Fibroblast of lung (primary cell): Measurements from ENCODE around the gene HBG1. TPM values are rescaled to one million over a fixed set of nuclear protein-coding genes. Genes with fewer than 3 reads are reported as not detected.
A peak's percentile ranks its signal among the peaks of the same experiment; 100 is the strongest.

Source experiments
- DNase-seq, 2 donors: peaks; one replicate each; pipeline versions ENCODE4 v3.0.0 to v3.0.0-alpha.2; 2010; ENCODE audit warnings: low read depth in 2 of 2
- H2AFZ ChIP-seq: 2 replicates; pipeline ENCODE4 v1.5.1; 2012; ENCODE audit warnings: low read length, control low read depth, inconsistent platforms
- H3K27ac ChIP-seq: 2 replicates; pipeline ENCODE4 v1.5.1; 2011; ENCODE audit warnings: low read length, control low read depth; ENCODE audit not compliant: insufficient read depth
- H3K27me3 ChIP-seq: 2 replicates; pipeline ENCODE4 v1.5.1; 2011; ENCODE audit warnings: mild to moderate bottlenecking, low read length; ENCODE audit not compliant: control insufficient read depth, insufficient read depth
- H3K36me3 ChIP-seq: 2 replicates; pipeline ENCODE4 v1.5.1; 2011; ENCODE audit warnings: low read length; ENCODE audit not compliant: control insufficient read depth, insufficient read depth
- H3K4me1 ChIP-seq: 2 replicates; pipeline ENCODE4 v1.5.1; 2011; ENCODE audit warnings: low read length; ENCODE audit not compliant: control insufficient read depth, insufficient read depth; ENCODE audit errors: extremely low read depth
- H3K4me2 ChIP-seq: 2 replicates; pipeline ENCODE4 v1.5.1; 2011; ENCODE audit warnings: low read length, control low read depth; ENCODE audit not compliant: insufficient read depth; ENCODE audit errors: extremely low read depth
- H3K4me3 ChIP-seq, 4 experiments: fragments of 200-600 bp in 1 of 4; sonication (generic) in 1 of 4; replicated peaks in 1 of 4; 2 replicates each; pipeline ENCODE4 v1.5.1; 2011 to 2016; ENCODE audit warnings: low read length in 4 of 4, low read depth in 3 of 4, mild to moderate bottlenecking in 3 of 4, control low read depth in 2 of 4, inconsistent platforms in 1 of 4, mixed read lengths in 1 of 4; ENCODE audit not compliant: insufficient read depth in 1 of 4; ENCODE audit errors: control extremely low read depth in 1 of 4
- H3K79me2 ChIP-seq: 2 replicates; pipeline ENCODE4 v1.5.1; 2012; ENCODE audit warnings: mild to moderate bottlenecking, low read length, inconsistent platforms; ENCODE audit not compliant: control insufficient read depth, insufficient read depth
- H3K9ac ChIP-seq: 2 replicates; pipeline ENCODE4 v1.5.1; 2011; ENCODE audit warnings: mild to moderate bottlenecking, low read length, control low read depth; ENCODE audit not compliant: insufficient read depth
- H3K9me3 ChIP-seq: 2 replicates; pipeline ENCODE4 v1.5.1; 2012; ENCODE audit warnings: low read depth, low read length; ENCODE audit not compliant: control insufficient read depth, insufficient read depth
- H4K20me1 ChIP-seq: 2 replicates; pipeline ENCODE4 v1.5.1; 2011; ENCODE audit warnings: low read length; ENCODE audit not compliant: control insufficient read depth, insufficient read depth; ENCODE audit errors: extremely low read depth
- CTCF ChIP-seq, 2 donors: IDR thresholded peaks in 1 of 2; conservative IDR thresholded peaks in 1 of 2; 1 replicate in 1 of 2; 2 replicates in 1 of 2; pipeline ENCODE4 v1.5.1; 2011 to 2012; ENCODE audit warnings: low read length in 2 of 2, control low read depth in 1 of 2, inconsistent platforms in 1 of 2, low read depth in 1 of 2, mild to moderate bottlenecking in 1 of 2
- EZH2 ChIP-seq: IDR thresholded peaks from 2 replicates; pipeline ENCODE4 v1.5.1; 2012; ENCODE audit warnings: low read length, control low read depth, mild to moderate bottlenecking; ENCODE audit errors: missing control alignments
- polyA plus RNA-seq, 2 donors: library from polyadenylated mRNA; depleted of rRNA in 1 of 2; stranded (reverse) in 1 of 2; unstranded in 1 of 2; fragments of >200 nt; gene quantifications; 2 replicates each; pipeline ENCODE4 v1.2.1, GENCODE V29; 2011 to 2012; ENCODE audit warnings: missing spikeins in 1 of 2
- total RNA-seq: library from RNA; depleted of rRNA; stranded (reverse); fragments of >200 nt; gene quantifications from 2 replicates; pipeline ENCODE4 v1.2.1, GENCODE V29; 2014

The HBG1 gene
- total and polyA plus RNA-seq, 2 donors (not counting 1 experiment from before 2014, with no cell fraction given): 0.41 TPM; not detected in 1

GRCh38 chr11:5282628-5283027, 33.0 kb upstream of the HBG1 start:
- H3K27ac ChIP-seq: no peak overlapping the region
- H2AFZ ChIP-seq: no peak overlapping the region
- H3K9me3 ChIP-seq: no peaks in the 10 kb centered on the region
- no peak for TF ChIP-seq EZH2
- no peak for TF ChIP-seq CTCF (conservative IDR thresholded peaks at IDR 0.05 in 1 of 2, IDR thresholded peaks at IDR 0.05 in 1 of 2; ENCODE audit: low read depth in 1 of 2, low read length in 2 of 2)
- H3K79me2 ChIP-seq: no peaks in the 10 kb centered on the region
- peaks cover 14% of the 10 kb centered on the region for H3K4me1 ChIP-seq
- H3K27me3 ChIP-seq: no peaks in the 10 kb centered on the region
- no peaks in the 10 kb centered on the region for H4K20me1 ChIP-seq
- H3K36me3 ChIP-seq: no peaks in the 10 kb centered on the region
- no peak for DNase-seq
- no peak overlapping the region for H3K9ac ChIP-seq
- H3K4me2 ChIP-seq: no peak overlapping the region
- no peak overlapping the region for H3K4me3 ChIP-seq

GRCh38 chr11:5281596-5281995, 31.9 kb upstream of the HBG1 start:
- Histone ChIP-seq H4K20me1 (no peaks in the 10 kb centered on the region), H3K79me2 (no peaks in the 10 kb centered on the region), H3K4me3 (no peak overlapping the region), H3K27ac (peak overlapping the region; percentile 59), H3K4me2 (no peak overlapping the region), H2AFZ (no peak overlapping the region), H3K9ac (no peak overlapping the region), H3K4me1 (peaks cover 14% of the 10 kb centered on the region), H3K27me3 (no peaks in the 10 kb centered on the region), H3K36me3 (no peaks in the 10 kb centered on the region), H3K9me3 (no peaks in the 10 kb centered on the region)
- DNase-seq: no peak
- no peak for TF ChIP-seq CTCF (conservative IDR thresholded peaks at IDR 0.05 in 1 of 2, IDR thresholded peaks at IDR 0.05 in 1 of 2; ENCODE audit: low read depth in 1 of 2, low read length in 2 of 2)
- TF ChIP-seq EZH2: no peak

- H3K4me3 ChIP-seq: no peak overlapping the region
- peak overlapping the region; percentile 59 for H3K27ac ChIP-seq
- H3K36me3 ChIP-seq: no peaks in the 10 kb centered on the region
- no peak for TF ChIP-seq CTCF (conservative IDR thresholded peaks at IDR 0.05 in 1 of 2, IDR thresholded peaks at IDR 0.05 in 1 of 2; ENCODE audit: low read depth in 1 of 2, low read length in 2 of 2)
- TF ChIP-seq EZH2: no peak
- no peaks in the 10 kb centered on the region for H3K27me3 ChIP-seq
- H3K4me2 ChIP-seq: no peak overlapping the region
- H3K9ac ChIP-seq: no peak overlapping the region
- no peaks in the 10 kb centered on the region for H3K9me3 ChIP-seq
- H3K4me1 ChIP-seq: peaks cover 14% of the 10 kb centered on the region
- H4K20me1 ChIP-seq: no peaks in the 10 kb centered on the region
- DNase-seq: peak; percentile 98 to 100
- H3K79me2 ChIP-seq: no peaks in the 10 kb centered on the region
- no peak overlapping the region for H2AFZ ChIP-seq
Observed at GRCh38 chr11:5280582-5281102, 31.0 kb upstream of the HBG1 start.
